Inflammatory macrophage treated with lipopolysaccharide for 1 hour (primary cell): ENCODE data around the gene TSEN54.

Experiments
- DNase-seq, 2 donors: peaks; one replicate each; pipeline ENCODE4 v3.0.0-alpha.2; 2020 to 2022

Gene TSEN54

GRCh38 chr17:75488693-75489510 lies 27.4 kb upstream of the TSEN54 start:
- no peak for DNase-seq

- no peak for DNase-seq
Observed at GRCh38 chr17:75489511-75489955, 26.8 kb upstream of the TSEN54 start.

- DNase-seq, result no peak
Observed at GRCh38 chr17:75490173-75490743, 26.1 kb upstream of the TSEN54 start.

- no peak for DNase-seq
Observed at GRCh38 chr17:75490953-75491649, 25.2 kb upstream of the TSEN54 start.

- no peak for DNase-seq
Observed at GRCh38 chr17:75491680-75492079, 24.6 kb upstream of the TSEN54 start.

- DNase-seq, result no peak
Observed at GRCh38 chr17:75492555-75493168, 23.7 kb upstream of the TSEN54 start.

- DNase-seq, result no peak
Observed at GRCh38 chr17:75493476-75494129, 22.7 kb upstream of the TSEN54 start.

- no peak for DNase-seq
Observed at GRCh38 chr17:75494326-75494877, 21.9 kb upstream of the TSEN54 start.

GRCh38 chr17:75496005-75496404 lies 20.3 kb upstream of the TSEN54 start:
- DNase-seq, result no peak

GRCh38 chr17:75498039-75498725 lies 18.1 kb upstream of the TSEN54 start:
- DNase-seq, result no peak

GRCh38 chr17:75498726-75499213 lies 17.6 kb upstream of the TSEN54 start:
- no peak for DNase-seq

- DNase-seq, result no peak
Observed at GRCh38 chr17:75499313-75500022, 16.9 kb upstream of the TSEN54 start.

- no peak for DNase-seq
Observed at GRCh38 chr17:75500419-75501216, 15.7 kb upstream of the TSEN54 start.

- no peak for DNase-seq
Observed at GRCh38 chr17:75501378-75502071, 14.8 kb upstream of the TSEN54 start.

GRCh38 chr17:75502072-75502720 lies 14.1 kb upstream of the TSEN54 start:
- DNase-seq, result no peak

GRCh38 chr17:75502721-75503329 lies 13.5 kb upstream of the TSEN54 start:
- DNase-seq, result no peak

GRCh38 chr17:75503337-75503950 lies 12.9 kb upstream of the TSEN54 start:
- no peak for DNase-seq

GRCh38 chr17:75503976-75504346 lies 12.4 kb upstream of the TSEN54 start:
- no peak for DNase-seq
